Fibroblast of lung (primary cell): ENCODE data around the gene VPS4B. TPM values are rescaled to one million over a fixed set of nuclear protein-coding genes. Genes with fewer than 3 reads are reported as not detected.
A peak's percentile ranks its signal among the peaks of the same experiment; 100 is the strongest.

Source experiments
- DNase-seq, 2 donors: peaks; one replicate each; pipeline versions ENCODE4 v3.0.0 to v3.0.0-alpha.2; 2010; ENCODE audit warnings: low read depth in 2 of 2
- H2AFZ ChIP-seq: 2 replicates; pipeline ENCODE4 v1.5.1; 2012; ENCODE audit warnings: low read length, control low read depth, inconsistent platforms
- H3K27ac ChIP-seq: 2 replicates; pipeline ENCODE4 v1.5.1; 2011; ENCODE audit warnings: low read length, control low read depth; ENCODE audit not compliant: insufficient read depth
- H3K27me3 ChIP-seq: 2 replicates; pipeline ENCODE4 v1.5.1; 2011; ENCODE audit warnings: mild to moderate bottlenecking, low read length; ENCODE audit not compliant: control insufficient read depth, insufficient read depth
- H3K36me3 ChIP-seq: 2 replicates; pipeline ENCODE4 v1.5.1; 2011; ENCODE audit warnings: low read length; ENCODE audit not compliant: control insufficient read depth, insufficient read depth
- H3K4me1 ChIP-seq: 2 replicates; pipeline ENCODE4 v1.5.1; 2011; ENCODE audit warnings: low read length; ENCODE audit not compliant: control insufficient read depth, insufficient read depth; ENCODE audit errors: extremely low read depth
- H3K4me2 ChIP-seq: 2 replicates; pipeline ENCODE4 v1.5.1; 2011; ENCODE audit warnings: low read length, control low read depth; ENCODE audit not compliant: insufficient read depth; ENCODE audit errors: extremely low read depth
- H3K4me3 ChIP-seq, 4 experiments: fragments of 200-600 bp in 1 of 4; sonication (generic) in 1 of 4; replicated peaks in 1 of 4; 2 replicates each; pipeline ENCODE4 v1.5.1; 2011 to 2016; ENCODE audit warnings: low read length in 4 of 4, low read depth in 3 of 4, mild to moderate bottlenecking in 3 of 4, control low read depth in 2 of 4, inconsistent platforms in 1 of 4, mixed read lengths in 1 of 4; ENCODE audit not compliant: insufficient read depth in 1 of 4; ENCODE audit errors: control extremely low read depth in 1 of 4
- H3K79me2 ChIP-seq: 2 replicates; pipeline ENCODE4 v1.5.1; 2012; ENCODE audit warnings: mild to moderate bottlenecking, low read length, inconsistent platforms; ENCODE audit not compliant: control insufficient read depth, insufficient read depth
- H3K9ac ChIP-seq: 2 replicates; pipeline ENCODE4 v1.5.1; 2011; ENCODE audit warnings: mild to moderate bottlenecking, low read length, control low read depth; ENCODE audit not compliant: insufficient read depth
- H3K9me3 ChIP-seq: 2 replicates; pipeline ENCODE4 v1.5.1; 2012; ENCODE audit warnings: low read depth, low read length; ENCODE audit not compliant: control insufficient read depth, insufficient read depth
- H4K20me1 ChIP-seq: 2 replicates; pipeline ENCODE4 v1.5.1; 2011; ENCODE audit warnings: low read length; ENCODE audit not compliant: control insufficient read depth, insufficient read depth; ENCODE audit errors: extremely low read depth
- CTCF ChIP-seq, 2 donors: IDR thresholded peaks in 1 of 2; conservative IDR thresholded peaks in 1 of 2; 1 replicate in 1 of 2; 2 replicates in 1 of 2; pipeline ENCODE4 v1.5.1; 2011 to 2012; ENCODE audit warnings: low read length in 2 of 2, control low read depth in 1 of 2, inconsistent platforms in 1 of 2, low read depth in 1 of 2, mild to moderate bottlenecking in 1 of 2
- EZH2 ChIP-seq: IDR thresholded peaks from 2 replicates; pipeline ENCODE4 v1.5.1; 2012; ENCODE audit warnings: low read length, control low read depth, mild to moderate bottlenecking; ENCODE audit errors: missing control alignments
- polyA plus RNA-seq, 2 donors: library from polyadenylated mRNA; depleted of rRNA in 1 of 2; stranded (reverse) in 1 of 2; unstranded in 1 of 2; fragments of >200 nt; gene quantifications; 2 replicates each; pipeline ENCODE4 v1.2.1, GENCODE V29; 2011 to 2012; ENCODE audit warnings: missing spikeins in 1 of 2
- total RNA-seq: library from RNA; depleted of rRNA; stranded (reverse); fragments of >200 nt; gene quantifications from 2 replicates; pipeline ENCODE4 v1.2.1, GENCODE V29; 2014

The VPS4B gene
- total and polyA plus RNA-seq, 2 donors (not counting 1 experiment from before 2014, with no cell fraction given): 38.0 to 52.0 TPM

DNA sequence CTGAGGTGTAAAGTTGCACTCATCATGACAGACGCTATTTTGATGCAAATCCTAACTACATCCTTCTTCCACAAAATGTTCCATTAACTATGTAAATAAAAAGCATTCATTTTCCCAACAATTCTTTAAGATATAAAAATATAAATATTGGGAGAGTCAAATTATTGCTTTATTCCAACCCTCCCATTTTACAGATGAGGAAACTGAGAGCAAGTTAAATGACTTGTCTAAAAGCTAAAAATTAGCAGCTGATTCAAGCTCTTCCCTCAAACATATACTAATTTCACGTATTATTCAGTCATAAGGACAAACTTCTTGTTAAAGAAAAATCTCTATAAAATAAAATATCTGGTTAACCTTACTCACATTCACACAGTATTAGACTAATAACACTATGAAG, 72.0 kb downstream of the VPS4B start:
- no peaks in the 10 kb centered on the region for H3K4me1 ChIP-seq
- no peak overlapping the region for H3K27ac ChIP-seq
- no peaks in the 10 kb centered on the region for H4K20me1 ChIP-seq
- H3K9ac ChIP-seq: no peak overlapping the region
- no peak overlapping the region for H3K4me2 ChIP-seq
- H3K27me3 ChIP-seq: no peaks in the 10 kb centered on the region
- peaks cover 13% of the 10 kb centered on the region for H3K36me3 ChIP-seq
- no peak for TF ChIP-seq CTCF (conservative IDR thresholded peaks at IDR 0.05 in 1 of 2, IDR thresholded peaks at IDR 0.05 in 1 of 2; ENCODE audit: low read depth in 1 of 2, low read length in 2 of 2)
- TF ChIP-seq EZH2: no peak
- no peaks in the 10 kb centered on the region for H3K79me2 ChIP-seq
- DNase-seq: no peak
- no peak overlapping the region for H3K4me3 ChIP-seq
- H3K9me3 ChIP-seq: no peaks in the 10 kb centered on the region
- no peak overlapping the region for H2AFZ ChIP-seq

- no peaks in the 10 kb centered on the region for H4K20me1 ChIP-seq
- no peak for DNase-seq
- H3K4me3 ChIP-seq: no peak overlapping the region
- TF ChIP-seq EZH2 (no peak), CTCF (conservative IDR thresholded peaks at IDR 0.05 in 1 of 2, IDR thresholded peaks at IDR 0.05 in 1 of 2; ENCODE audit: low read depth in 1 of 2, low read length in 2 of 2) (no peak)
- H3K4me1 ChIP-seq: no peaks in the 10 kb centered on the region
- H3K27ac ChIP-seq: no peak overlapping the region
- H2AFZ ChIP-seq: no peak overlapping the region
- H3K9ac ChIP-seq: no peak overlapping the region
- no peaks in the 10 kb centered on the region for H3K27me3 ChIP-seq
- peaks cover 16% of the 10 kb centered on the region for H3K36me3 ChIP-seq
- H3K9me3 ChIP-seq: no peaks in the 10 kb centered on the region
- H3K79me2 ChIP-seq: no peaks in the 10 kb centered on the region
- H3K4me2 ChIP-seq: no peak overlapping the region
Measured at GRCh38 chr18:63348508-63349136, 73.7 kb downstream of the VPS4B start.

- peaks cover 16% of the 10 kb centered on the region for H3K36me3 ChIP-seq
- H3K4me3 ChIP-seq: no peak overlapping the region
- H3K9ac ChIP-seq: no peak overlapping the region
- no peak overlapping the region for H3K4me2 ChIP-seq
- no peak overlapping the region for H2AFZ ChIP-seq
- H3K27ac ChIP-seq: no peak overlapping the region
- H3K27me3 ChIP-seq: no peaks in the 10 kb centered on the region
- no peaks in the 10 kb centered on the region for H3K9me3 ChIP-seq
- H3K79me2 ChIP-seq: no peaks in the 10 kb centered on the region
- no peaks in the 10 kb centered on the region for H3K4me1 ChIP-seq
- TF ChIP-seq EZH2 (no peak), CTCF (conservative IDR thresholded peaks at IDR 0.05 in 1 of 2, IDR thresholded peaks at IDR 0.05 in 1 of 2; ENCODE audit: low read depth in 1 of 2, low read length in 2 of 2) (no peak)
- DNase-seq: peak in 1 of 2 donors; percentile 36
- no peaks in the 10 kb centered on the region for H4K20me1 ChIP-seq
Measured at GRCh38 chr18:63346480-63347183, 75.6 kb downstream of the VPS4B start.
